Stimulated activated CD4-positive, alpha-beta T cell treated with anti-CD3 and anti-CD28 coated beads, Interleukin-1b, Interleukin-23, amount 100 ng/mL, for 4 hours (primary cell): ENCODE measurements around the gene TGM1.
"Not testable (repeated sequence)": the region's sequence is repeated elsewhere in the genome, so short reads cannot be mapped to it uniquely, and the experiment has no call there.

Experiments used
- DNase-seq, 2 donors: peaks; one replicate each; pipeline ENCODE4 v3.0.0-alpha.2; 2020; ENCODE audit warnings: low read depth in 2 of 2

TGM1 gene

GRCh38 chr14:24254630-24255392 lies 8.2 kb downstream of the TGM1 start:
- DNase-seq, result no peak

DNA sequence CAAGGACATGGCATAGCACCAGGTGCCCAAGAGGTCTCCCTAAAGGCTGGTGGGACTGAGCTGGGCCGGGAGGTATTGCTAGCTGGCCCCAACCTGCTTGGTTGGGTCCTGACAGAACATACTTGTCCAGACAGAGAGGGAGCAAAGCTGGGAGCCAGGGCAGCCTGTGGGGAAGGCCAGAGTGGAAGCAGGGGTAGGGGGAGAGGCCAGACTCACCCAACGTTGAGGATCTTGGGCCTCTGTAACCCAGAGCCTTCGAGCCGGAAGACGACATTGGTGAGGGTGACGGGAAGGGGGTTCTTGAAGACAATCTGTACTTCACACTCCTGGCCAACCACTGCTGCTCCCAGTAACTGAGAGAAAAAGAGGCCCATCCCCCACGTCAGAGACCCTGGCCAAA lies 9.0 kb downstream of the TGM1 start:
- no peak for DNase-seq

- no peak for DNase-seq
Measured at GRCh38 chr14:24252289-24253124, 10.5 kb downstream of the TGM1 start.

GRCh38 chr14:24251880-24252288 lies 11.1 kb downstream of the TGM1 start:
- DNase-seq, result no peak

- no peak for DNase-seq
Measured at GRCh38 chr14:24250354-24250753, 12.6 kb downstream of the TGM1 start.

DNA sequence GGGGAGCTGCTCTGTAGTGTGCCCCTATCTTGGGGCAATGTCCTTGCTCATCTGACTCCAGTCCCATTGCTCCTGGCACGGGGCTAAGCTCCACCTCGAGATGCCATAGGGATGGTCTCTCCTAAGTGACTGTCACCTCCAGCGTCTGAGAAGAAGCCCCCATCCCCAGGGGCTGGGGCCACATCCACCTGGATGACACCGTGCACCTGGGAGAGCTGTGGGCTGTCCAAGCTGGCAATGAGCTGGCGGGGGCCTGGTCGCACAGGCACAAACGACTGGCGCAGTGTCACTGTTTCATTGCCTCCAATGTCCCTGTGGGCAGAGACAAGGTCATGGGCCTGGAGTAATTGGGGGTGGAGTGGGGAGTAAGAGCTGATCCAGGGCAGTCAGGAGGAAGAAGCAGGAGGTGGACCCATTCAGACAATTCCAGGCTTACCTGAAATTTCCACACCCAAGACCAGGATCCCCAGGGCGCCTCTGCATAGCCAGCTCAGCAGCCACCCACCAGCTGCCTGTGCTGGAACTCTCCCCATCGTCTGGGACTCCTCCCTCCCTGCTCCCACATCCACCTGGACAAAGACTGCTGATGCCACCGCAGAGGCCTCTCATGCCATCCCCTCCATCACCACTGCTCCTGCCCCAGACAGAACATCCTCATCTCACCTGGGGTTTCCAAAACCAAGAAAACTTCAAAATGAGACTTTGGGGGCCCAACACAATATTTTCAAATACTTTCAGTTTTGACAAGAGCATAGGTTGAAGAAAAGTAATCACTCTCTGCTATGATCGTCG lies 13.6 kb downstream of the TGM1 start:
- no peak for DNase-seq

DNA sequence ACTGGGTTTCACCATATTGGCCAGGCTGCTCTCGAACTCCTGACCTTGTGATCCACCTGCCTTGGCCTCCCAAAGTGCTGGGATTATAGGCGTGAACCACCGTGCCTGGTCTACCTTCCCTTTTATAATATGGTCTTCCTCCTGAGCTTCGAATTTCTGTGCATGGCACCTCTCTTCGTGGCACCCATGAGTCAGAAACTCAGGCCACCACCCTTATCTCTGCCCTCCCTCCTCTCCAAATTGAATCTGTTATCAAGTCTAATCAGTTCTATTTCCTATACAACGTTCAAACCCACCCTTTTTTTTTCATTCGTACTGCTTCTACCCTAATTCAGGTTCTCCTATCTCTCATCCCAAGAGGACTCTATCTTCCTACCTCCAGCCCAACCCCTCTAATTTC lies 15.6 kb downstream of the TGM1 start:
- DNase-seq, result no peak

GRCh38 chr14:24246765-24247212 lies 16.2 kb downstream of the TGM1 start:
- no peak for DNase-seq

- DNase-seq, result not testable (repeated sequence)
Measured at GRCh38 chr14:24245350-24245749, 17.6 kb downstream of the TGM1 start.

DNA sequence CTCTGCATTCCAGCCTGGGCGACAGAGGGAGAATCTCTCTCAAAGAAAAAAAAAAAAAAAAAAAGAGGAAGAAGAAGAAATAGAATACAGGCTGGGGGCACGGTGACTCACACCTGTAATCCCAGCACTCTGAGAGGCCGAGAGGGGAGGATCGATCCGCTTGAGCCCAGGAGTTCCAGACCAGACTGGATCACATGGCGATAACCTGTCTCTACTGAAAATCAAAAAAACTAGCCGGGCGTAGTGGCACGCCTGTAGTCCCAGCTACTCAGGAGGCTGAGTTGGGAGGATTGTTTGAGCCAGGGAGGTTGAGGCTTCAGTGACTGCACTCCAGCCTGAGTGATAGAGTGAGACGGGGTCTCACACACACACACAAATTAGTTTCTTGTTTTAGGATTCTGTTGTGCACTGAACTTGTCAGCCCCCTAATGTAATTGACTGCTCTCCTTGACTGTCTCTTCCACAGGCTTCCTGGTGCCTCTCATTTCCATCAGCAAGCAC lies 19.6 kb downstream of the TGM1 start:
- DNase-seq, result no peak

- DNase-seq, result peak; percentile 89 to 91
Measured at GRCh38 chr14:24241829-24242443, 21.0 kb downstream of the TGM1 start.

DNA sequence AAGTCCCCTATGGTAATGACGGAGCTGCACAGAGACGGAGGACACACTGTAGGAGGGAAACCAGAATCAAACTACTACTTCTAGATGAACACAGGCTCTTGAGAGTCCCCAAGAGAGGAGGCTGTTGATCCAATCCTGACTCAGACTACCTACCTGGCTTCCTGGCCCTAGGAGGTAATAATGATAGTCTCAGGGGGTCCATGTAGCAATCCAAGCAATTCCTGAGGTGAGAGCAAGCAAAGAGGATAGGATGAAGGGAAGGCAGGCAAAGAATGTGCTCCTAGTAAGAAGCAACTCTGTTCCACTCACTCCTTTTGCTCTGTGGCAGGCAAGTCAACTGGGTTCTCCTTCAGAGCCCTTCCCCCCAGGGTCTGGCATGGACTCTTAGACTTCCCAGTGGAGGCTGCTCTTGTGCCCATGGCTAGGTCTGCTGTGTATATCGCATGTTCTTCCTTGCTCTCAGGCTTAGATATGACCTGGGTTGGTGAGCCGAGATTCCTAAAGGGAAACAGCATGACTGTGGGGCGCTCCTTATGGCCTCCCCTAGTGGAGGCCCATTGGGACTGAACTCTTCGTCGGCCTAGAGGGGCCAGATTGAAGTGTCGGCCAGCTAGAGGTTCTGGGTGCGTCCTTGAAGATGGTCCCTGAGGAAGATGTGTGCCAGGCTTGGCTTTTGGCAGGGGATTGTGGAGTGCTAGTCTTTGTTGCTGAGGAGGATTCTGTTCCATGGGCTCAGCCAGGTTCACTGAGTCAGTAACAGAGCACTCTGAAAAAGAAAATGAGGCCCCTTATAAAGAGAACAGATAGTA lies 22.7 kb downstream of the TGM1 start:
- DNase-seq, result no peak

- no peak for DNase-seq
Measured at GRCh38 chr14:24238527-24239037, 24.4 kb downstream of the TGM1 start.

- DNase-seq, result no peak
Measured at GRCh38 chr14:24238123-24238522, 24.9 kb downstream of the TGM1 start.

DNA sequence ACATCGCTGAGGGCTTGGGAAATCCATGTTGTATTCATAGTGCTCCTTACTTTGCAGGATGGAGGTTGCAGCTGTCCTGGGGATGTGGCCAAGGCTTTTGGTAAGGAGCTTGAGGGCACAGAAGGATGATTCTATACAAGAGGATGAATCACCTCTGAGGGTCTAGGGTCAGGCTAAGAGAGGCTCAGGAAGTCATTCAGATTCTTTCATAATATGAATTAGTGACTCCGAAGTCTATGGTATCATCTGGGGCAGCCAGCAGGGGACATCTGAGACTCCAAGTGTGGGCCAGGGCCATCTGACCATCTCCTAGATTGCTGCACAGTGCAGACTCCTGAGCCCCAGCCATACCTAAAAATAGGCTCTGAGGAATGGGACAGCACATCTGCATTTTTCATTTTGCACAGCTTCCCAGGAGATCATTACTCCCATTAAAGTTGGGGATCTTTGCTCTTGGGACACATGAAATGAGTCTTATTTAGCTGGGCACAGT lies 25.5 kb downstream of the TGM1 start:
- DNase-seq, result no peak

DNA sequence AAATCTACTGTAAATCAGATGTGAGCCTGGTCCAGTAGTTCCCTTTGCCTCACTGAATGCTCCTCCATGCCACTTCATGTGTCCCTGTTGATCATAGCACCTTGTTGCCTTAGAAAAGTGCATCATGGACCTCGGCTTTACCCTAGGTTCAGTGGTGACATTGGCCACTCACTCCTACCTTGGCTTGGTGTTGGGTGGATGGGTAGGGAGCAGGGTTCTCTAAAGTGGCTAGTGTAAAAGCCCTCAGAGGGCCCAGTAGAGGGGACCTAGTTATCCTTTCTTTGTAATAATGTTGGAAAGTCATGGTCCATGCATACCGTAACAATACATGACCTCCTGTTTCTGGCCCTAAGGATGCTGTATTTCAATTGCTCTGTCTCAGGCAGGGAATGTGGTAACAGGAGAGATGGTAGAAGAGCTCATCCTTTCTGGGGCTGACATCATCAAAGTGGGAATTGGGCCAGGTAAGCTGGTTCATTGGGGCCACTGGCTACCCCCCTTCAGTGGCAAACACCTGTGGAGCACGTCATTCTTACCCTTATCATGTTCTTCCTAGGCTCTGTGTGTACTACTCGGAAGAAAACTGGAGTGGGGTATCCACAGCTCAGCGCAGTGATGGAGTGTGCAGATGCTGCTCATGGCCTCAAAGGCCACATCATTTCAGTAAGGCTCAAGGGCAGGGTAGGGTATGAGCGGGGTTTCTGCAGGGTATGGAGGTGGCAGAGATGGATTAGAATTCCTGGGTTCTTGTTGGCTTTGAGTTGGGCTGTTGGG lies 26.1 kb downstream of the TGM1 start:
- no peak for DNase-seq

- DNase-seq, result no peak
Measured at GRCh38 chr14:24235804-24236688, 26.9 kb downstream of the TGM1 start.
